Measurements from ENCODE around the gene SMAD4.
A peak's percentile ranks its signal among the peaks of the same experiment; 100 is the strongest.

Gene SMAD4

GRCh38 chr18:51025512-51025911 is 4.5 kb upstream of the SMAD4 start:
- DNase-seq: no peak

GRCh38 chr18:51028201-51028805 is 1.7 kb upstream of the SMAD4 start:
- DNase-seq: peak; percentile 17

GRCh38 chr18:51029378-51029693 is 677 bp upstream of the SMAD4 start:
- no peak for DNase-seq

GRCh38 chr18:51030537-51031258 is 685 bp downstream of the SMAD4 start:
- DNase-seq: peak; percentile 69

- DNase-seq: no peak
These were observed 2.2 kb downstream of the SMAD4 start for GRCh38 chr18:51032193-51032592.

GRCh38 chr18:51037230-51037629 is 7.2 kb downstream of the SMAD4 start:
- DNase-seq: no peak

- DNase-seq: no peak
These were observed 8.1 kb downstream of the SMAD4 start for GRCh38 chr18:51038110-51038509.

- no peak for DNase-seq
These were observed 9.4 kb downstream of the SMAD4 start for GRCh38 chr18:51039138-51040112.

- DNase-seq: no peak
These were observed 11.8 kb downstream of the SMAD4 start for GRCh38 chr18:51041677-51042352.

- no peak for DNase-seq
These were observed 15.0 kb downstream of the SMAD4 start for GRCh38 chr18:51044928-51045585.

GRCh38 chr18:51048190-51048589 is 18.2 kb downstream of the SMAD4 start:
- DNase-seq: no peak

- no peak for DNase-seq
These were observed 19.1 kb downstream of the SMAD4 start for GRCh38 chr18:51049137-51049536.

- DNase-seq: peak; percentile 52
These were observed 21.2 kb downstream of the SMAD4 start for GRCh38 chr18:51051105-51051712.

- no peak for DNase-seq
These were observed 23.8 kb downstream of the SMAD4 start for GRCh38 chr18:51053814-51054213.

- peak; percentile 52 for DNase-seq
These were observed 24.8 kb downstream of the SMAD4 start for GRCh38 chr18:51054764-51055163.

GRCh38 chr18:51059969-51060368 is 30.0 kb downstream of the SMAD4 start:
- no peak for DNase-seq

GRCh38 chr18:51064256-51064655 is 34.2 kb downstream of the SMAD4 start:
- no peak for DNase-seq

GRCh38 chr18:51066273-51066672 is 36.3 kb downstream of the SMAD4 start:
- DNase-seq: peak; percentile 54

GRCh38 chr18:51068105-51068504 is 38.1 kb downstream of the SMAD4 start:
- DNase-seq: peak; percentile 88

GRCh38 chr18:51069885-51070284 is 39.9 kb downstream of the SMAD4 start:
- peak; percentile 24 for DNase-seq

GRCh38 chr18:51070545-51070944 is 40.5 kb downstream of the SMAD4 start:
- DNase-seq: peak; percentile 88
